A549 (cell line): ENCODE data around the gene SGSM2. TPM values are rescaled to one million over a fixed set of nuclear protein-coding genes. Genes with fewer than 3 reads are reported as not detected.

Experiments
- BCL3 ChIP-seq: fragments of >200 bp; sonication (Bioruptor Twin); formaldehyde crosslinking; IDR thresholded peaks from 3 replicates; pipeline ENCODE4 v1.6.1; 2016
- CBX2 ChIP-seq: fragments of 200-600 bp; sonication (generic); IDR thresholded peaks from 2 replicates; pipeline ENCODE4 v1.6.1; 2016; ENCODE audit warnings: low read depth, mild to moderate bottlenecking, borderline replicate concordance
- CEBPB ChIP-seq, 2 experiments: fragments of >200 bp in 1 of 2; sonication (Bioruptor Twin) in 1 of 2; formaldehyde crosslinking in 1 of 2; IDR thresholded peaks; 2 replicates each; pipeline ENCODE4 v1.6.1; 2012 to 2016
- CHD2 ChIP-seq: fragments of 150-350 bp; IDR thresholded peaks from 2 replicates; pipeline ENCODE4 v1.6.1; 2014; ENCODE audit warnings: low read length; ENCODE audit not compliant: partially characterized antibody
- EHF ChIP-seq: fragments of 250-450 bp; sonication (Bioruptor Pico); IDR thresholded peaks from 2 replicates; pipeline ENCODE4 v1.5.0; 2020; ENCODE audit warnings: mild to moderate bottlenecking
- ELK1 ChIP-seq: fragments of 150-350 bp; IDR thresholded peaks from 2 replicates; pipeline ENCODE4 v1.6.1; 2014; ENCODE audit warnings: low read depth, mild to moderate bottlenecking, low read length
- ESRRA ChIP-seq: fragments of 150-350 bp; IDR thresholded peaks from 2 replicates; pipeline ENCODE4 v1.6.1; 2014; ENCODE audit warnings: mild to moderate bottlenecking, low read length, borderline replicate concordance
- FOXS1 ChIP-seq: fragments of 250-450 bp; sonication (Bioruptor Pico); IDR thresholded peaks from 2 replicates; pipeline ENCODE4 v1.5.0; 2020; ENCODE audit warnings: mild to moderate bottlenecking, moderate library complexity
- GATA3 ChIP-seq: IDR thresholded peaks from 2 replicates; pipeline ENCODE4 v1.6.1; 2012; ENCODE audit warnings: borderline replicate concordance
- HDAC2 ChIP-seq: fragments of 200-600 bp; sonication (generic); IDR thresholded peaks from 2 replicates; pipeline ENCODE4 v1.6.1; 2016
- HEYL ChIP-seq: fragments of 250-450 bp; sonication (Bioruptor Pico); IDR thresholded peaks from 2 replicates; pipeline ENCODE4 v1.8.0; 2021; ENCODE audit warnings: mild to moderate bottlenecking, moderate library complexity
- HOXA7 ChIP-seq: fragments of 250-450 bp; sonication (Bioruptor Pico); IDR thresholded peaks from 2 replicates; pipeline ENCODE4 v1.5.0; 2020; ENCODE audit warnings: mild to moderate bottlenecking, moderate library complexity
- HOXB5 ChIP-seq: fragments of 250-450 bp; sonication (Bioruptor Pico); IDR thresholded peaks from 2 replicates; pipeline ENCODE4 v1.5.0; 2020; ENCODE audit warnings: mild to moderate bottlenecking, moderate library complexity
- JUNB ChIP-seq: fragments of >200 bp; sonication (Bioruptor Twin); formaldehyde crosslinking; IDR thresholded peaks from 2 replicates; pipeline ENCODE4 v1.6.1; 2016
- KDM1A ChIP-seq: fragments of 200-600 bp; sonication (generic); IDR thresholded peaks from 2 replicates; pipeline ENCODE4 v1.6.1; 2016; ENCODE audit warnings: low read depth, mild to moderate bottlenecking
- KDM5A ChIP-seq: fragments of 200-600 bp; sonication (generic); IDR thresholded peaks from 2 replicates; pipeline ENCODE4 v1.6.1; 2016; ENCODE audit warnings: antibody characterized with exemption, mild to moderate bottlenecking
- MAFK ChIP-seq: fragments of 450-650 bp; IDR thresholded peaks from 2 replicates; pipeline ENCODE4 v1.6.1; 2014; ENCODE audit not compliant: partially characterized antibody
- MYC ChIP-seq: IDR thresholded peaks from 2 replicates; pipeline ENCODE4 v1.6.1; 2012; ENCODE audit warnings: mild to moderate bottlenecking, inconsistent platforms, low read length, improper control_type of control experiment, borderline replicate concordance
- NPAS2 ChIP-seq: fragments of 250-450 bp; sonication (Bioruptor Pico); IDR thresholded peaks from 2 replicates; pipeline ENCODE4 v1.8.0; 2022; ENCODE audit warnings: mild to moderate bottlenecking, moderate library complexity, borderline replicate concordance
- PBX3 ChIP-seq: IDR thresholded peaks from 2 replicates; pipeline ENCODE4 v1.6.1; 2012
- POLR2AphosphoS2 ChIP-seq: conservative IDR thresholded peaks from 2 replicates; pipeline ENCODE4 v1.6.1; 2012; ENCODE audit warnings: low read length, improper control_type of control experiment, inconsistent platforms
- RCOR1 ChIP-seq: fragments of 150-350 bp; IDR thresholded peaks from 2 replicates; pipeline ENCODE4 v1.6.1; 2014; ENCODE audit warnings: antibody characterized with exemption, low read length, low read depth
- RFX5 ChIP-seq: fragments of 450-650 bp; IDR thresholded peaks from 2 replicates; pipeline ENCODE4 v1.7.1; 2014; ENCODE audit warnings: antibody characterized with exemption, mild to moderate bottlenecking, moderate library complexity
- RNF2 ChIP-seq: fragments of 200-600 bp; sonication (generic); IDR thresholded peaks from 2 replicates; pipeline ENCODE4 v1.6.1; 2016; ENCODE audit warnings: low read depth, mild to moderate bottlenecking, antibody characterized with exemption, moderate library complexity, borderline replicate concordance
- TFCP2L1 ChIP-seq: fragments of 250-450 bp; sonication (Bioruptor Pico); IDR thresholded peaks from 2 replicates; pipeline ENCODE4 v1.5.0; 2021; ENCODE audit warnings: mild to moderate bottlenecking
- TP53 ChIP-seq: fragments of 250-450 bp; sonication (Bioruptor Pico); IDR thresholded peaks from 2 replicates; pipeline ENCODE4 v1.5.0; 2021; ENCODE audit warnings: mild to moderate bottlenecking, moderate library complexity
- ZNF302 ChIP-seq: fragments of 250-450 bp; sonication (Bioruptor Pico); IDR thresholded peaks from 2 replicates; pipeline ENCODE4 v1.9.0; 2021; ENCODE audit warnings: inconsistent platforms, mild to moderate bottlenecking, moderate library complexity
- ZSCAN20 ChIP-seq: fragments of 250-450 bp; sonication (Bioruptor Pico); IDR thresholded peaks from 2 replicates; pipeline ENCODE4 v1.8.0; 2022; ENCODE audit warnings: mild to moderate bottlenecking, moderate library complexity
- polyA plus RNA-seq, 4 experiments: library from polyadenylated mRNA; depleted of rRNA in 3 of 4; stranded (reverse); fragments of >200 nt; fragmentation: RNase III in 1 of 4; extraction: RNeasy Plus Mini Kit Qiagen cat#74134 plus additional on column Dnase treatment in 1 of 4; gene quantifications; 2 replicates in 3 of 4; 3 replicates in 1 of 4; pipeline ENCODE4 v1.2.3, GENCODE V29; 2011 to 2017
- TF ChIP-seq, protein P1 (sequence below): fragments of 200-600 bp; sonication (generic); IDR thresholded peaks from 2 replicates; pipeline ENCODE4 v1.6.1; 2016; ENCODE audit warnings: antibody characterized with exemption, mild to moderate bottlenecking, moderate library complexity
- TF ChIP-seq, protein P2 (sequence below): fragments of 250-450 bp; sonication (Bioruptor Pico); IDR thresholded peaks from 2 replicates; pipeline ENCODE4 v1.5.0; 2021; ENCODE audit warnings: mild to moderate bottlenecking, moderate library complexity, borderline replicate concordance
- TF ChIP-seq, protein P3 (sequence below): fragments of >200 bp; sonication (Bioruptor Twin); formaldehyde crosslinking; IDR thresholded peaks from 2 replicates; pipeline ENCODE4 v1.6.1; 2016

Gene SGSM2
- polyA plus RNA-seq, 2 of the 4 experiments (the other 2 are of a cell fraction), result 24.9 to 53.3 TPM

DNA sequence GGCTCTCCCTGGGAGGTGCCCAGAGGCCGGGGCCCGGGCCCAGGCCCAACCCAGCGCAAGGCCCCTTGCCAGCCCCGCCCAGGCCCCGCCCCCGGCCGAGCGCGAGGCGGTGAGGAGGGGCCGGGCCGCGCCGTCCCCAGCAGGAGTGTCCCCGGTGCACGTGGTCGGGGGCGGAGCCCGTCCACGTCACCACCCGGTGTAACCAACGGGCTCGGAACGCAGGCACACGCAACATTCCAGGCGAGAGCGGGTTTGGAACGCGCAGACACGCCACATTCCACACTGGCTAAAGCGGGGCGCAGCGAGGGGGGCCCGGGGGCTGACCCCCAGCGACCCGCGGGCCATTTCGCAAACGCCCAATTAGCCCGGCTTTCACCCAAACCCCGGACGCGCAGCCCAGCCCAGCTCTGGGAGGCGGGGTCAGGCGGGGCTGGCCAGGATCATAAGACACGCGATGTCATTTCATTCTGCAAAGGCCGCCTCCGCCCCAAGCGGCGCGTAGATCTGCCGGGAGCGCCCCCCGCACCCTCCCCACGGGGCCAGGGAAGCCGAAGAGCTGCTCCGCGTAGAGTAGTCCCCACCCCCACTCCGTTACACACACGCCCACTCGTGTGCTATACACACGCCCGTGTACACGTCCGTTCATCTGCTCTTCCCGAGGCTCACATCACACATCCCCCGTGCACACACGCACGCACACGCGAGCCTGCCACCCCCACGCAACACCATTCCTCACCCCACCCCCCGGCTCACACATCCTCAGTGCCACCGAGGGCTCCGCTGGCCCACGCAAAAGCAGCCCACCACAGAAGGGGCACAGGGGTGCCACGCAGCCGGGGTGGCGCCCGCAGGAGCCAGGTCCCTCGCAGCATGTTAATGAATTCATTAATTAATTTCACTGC is 62.5 kb downstream of the SGSM2 start (continued):
- TF ChIP-seq, protein P1, sequence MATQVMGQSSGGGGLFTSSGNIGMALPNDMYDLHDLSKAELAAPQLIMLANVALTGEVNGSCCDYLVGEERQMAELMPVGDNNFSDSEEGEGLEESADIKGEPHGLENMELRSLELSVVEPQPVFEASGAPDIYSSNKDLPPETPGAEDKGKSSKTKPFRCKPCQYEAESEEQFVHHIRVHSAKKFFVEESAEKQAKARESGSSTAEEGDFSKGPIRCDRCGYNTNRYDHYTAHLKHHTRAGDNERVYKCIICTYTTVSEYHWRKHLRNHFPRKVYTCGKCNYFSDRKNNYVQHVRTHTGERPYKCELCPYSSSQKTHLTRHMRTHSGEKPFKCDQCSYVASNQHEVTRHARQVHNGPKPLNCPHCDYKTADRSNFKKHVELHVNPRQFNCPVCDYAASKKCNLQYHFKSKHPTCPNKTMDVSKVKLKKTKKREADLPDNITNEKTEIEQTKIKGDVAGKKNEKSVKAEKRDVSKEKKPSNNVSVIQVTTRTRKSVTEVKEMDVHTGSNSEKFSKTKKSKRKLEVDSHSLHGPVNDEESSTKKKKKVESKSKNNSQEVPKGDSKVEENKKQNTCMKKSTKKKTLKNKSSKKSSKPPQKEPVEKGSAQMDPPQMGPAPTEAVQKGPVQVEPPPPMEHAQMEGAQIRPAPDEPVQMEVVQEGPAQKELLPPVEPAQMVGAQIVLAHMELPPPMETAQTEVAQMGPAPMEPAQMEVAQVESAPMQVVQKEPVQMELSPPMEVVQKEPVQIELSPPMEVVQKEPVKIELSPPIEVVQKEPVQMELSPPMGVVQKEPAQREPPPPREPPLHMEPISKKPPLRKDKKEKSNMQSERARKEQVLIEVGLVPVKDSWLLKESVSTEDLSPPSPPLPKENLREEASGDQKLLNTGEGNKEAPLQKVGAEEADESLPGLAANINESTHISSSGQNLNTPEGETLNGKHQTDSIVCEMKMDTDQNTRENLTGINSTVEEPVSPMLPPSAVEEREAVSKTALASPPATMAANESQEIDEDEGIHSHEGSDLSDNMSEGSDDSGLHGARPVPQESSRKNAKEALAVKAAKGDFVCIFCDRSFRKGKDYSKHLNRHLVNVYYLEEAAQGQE, result peak; percentile 17; the same call in 1 of the 2 replicates
- TF ChIP-seq CBX2, result no peak
- TF ChIP-seq RCOR1, result no peak
- TF ChIP-seq HDAC2, result peak; percentile 54; the same call in 1 of the 2 replicates
- TF ChIP-seq HEYL (CRISPR knock-in tag), result no peak
- peak; percentile 69; the same call in 2 of the 3 replicates for TF ChIP-seq BCL3
- no peak for TF ChIP-seq FOXS1 (CRISPR knock-in tag)
- TF ChIP-seq GATA3, result no peak
- no peak for TF ChIP-seq NPAS2 (CRISPR knock-in tag)
- TF ChIP-seq, protein P2, sequence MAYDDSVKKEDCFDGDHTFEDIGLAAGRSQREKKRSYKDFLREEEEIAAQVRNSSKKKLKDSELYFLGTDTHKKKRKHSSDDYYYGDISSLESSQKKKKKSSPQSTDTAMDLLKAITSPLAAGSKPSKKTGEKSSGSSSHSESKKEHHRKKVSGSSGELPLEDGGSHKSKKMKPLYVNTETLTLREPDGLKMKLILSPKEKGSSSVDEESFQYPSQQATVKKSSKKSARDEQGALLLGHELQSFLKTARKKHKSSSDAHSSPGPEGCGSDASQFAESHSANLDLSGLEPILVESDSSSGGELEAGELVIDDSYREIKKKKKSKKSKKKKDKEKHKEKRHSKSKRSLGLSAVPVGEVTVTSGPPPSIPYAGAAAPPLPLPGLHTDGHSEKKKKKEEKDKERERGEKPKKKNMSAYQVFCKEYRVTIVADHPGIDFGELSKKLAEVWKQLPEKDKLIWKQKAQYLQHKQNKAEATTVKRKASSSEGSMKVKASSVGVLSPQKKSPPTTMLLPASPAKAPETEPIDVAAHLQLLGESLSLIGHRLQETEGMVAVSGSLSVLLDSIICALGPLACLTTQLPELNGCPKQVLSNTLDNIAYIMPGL (CRISPR knock-in tag), result 0 out of 2 replicates have a peak, but pooled peaks have one; percentile 49
- TF ChIP-seq HOXA7 (CRISPR knock-in tag), result peak; percentile 84
- TF ChIP-seq MAFK, result no peak
- peak; percentile 94 for TF ChIP-seq TFCP2L1
- peak; percentile 23 to 48; a peak in 1 of 4 replicates for TF ChIP-seq CEBPB (IDR thresholded peaks at IDR 0.05)
- TF ChIP-seq ZNF302 (CRISPR knock-in tag), result no peak
- TF ChIP-seq, protein P3, sequence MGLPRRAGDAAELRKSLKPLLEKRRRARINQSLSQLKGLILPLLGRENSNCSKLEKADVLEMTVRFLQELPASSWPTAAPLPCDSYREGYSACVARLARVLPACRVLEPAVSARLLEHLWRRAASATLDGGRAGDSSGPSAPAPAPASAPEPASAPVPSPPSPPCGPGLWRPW, result no peak
- TF ChIP-seq KDM1A, result peak; percentile 81; the same call in 1 of the 2 replicates
- TF ChIP-seq JUNB, result no peak
- peak; percentile 88 for TF ChIP-seq TP53 (CRISPR knock-in tag)
- peak; percentile 96 for TF ChIP-seq MYC
- TF ChIP-seq CHD2, result peak; percentile 24
- TF ChIP-seq ZSCAN20 (CRISPR knock-in tag), result no peak
- TF ChIP-seq RFX5, result 0 out of 2 replicates have a peak, but pooled peaks have one; percentile 35
- no peak for TF ChIP-seq RNF2
- TF ChIP-seq POLR2AphosphoS2, result peak; percentile 78; the same call in 1 of the 2 replicates
- TF ChIP-seq PBX3, result no peak; the same call in 1 of the 2 replicates
- TF ChIP-seq EHF (CRISPR knock-in tag), result no peak; the same call in 1 of the 2 replicates
- no peak for TF ChIP-seq ESRRA
- no peak for TF ChIP-seq ELK1
- peak; percentile 16; the same call in 1 of the 2 replicates for TF ChIP-seq HOXB5
- TF ChIP-seq KDM5A, result no peak
